HepG2 (cell line): ENCODE measurements around the gene THOC6. TPM values are rescaled to one million over a fixed set of nuclear protein-coding genes. Genes with fewer than 3 reads are reported as not detected.

Source experiments
- ATF3 ChIP-seq: sonication (generic); formaldehyde crosslinking; IDR thresholded peaks from 2 replicates; pipeline ENCODE4 v1.4.0; 2020; ENCODE audit warnings: missing genetic modification reagents
- CHCHD3 ChIP-seq: sonication (generic); formaldehyde crosslinking; IDR thresholded peaks from 2 replicates; pipeline ENCODE4 v1.8.0; 2022; ENCODE audit warnings: mild to moderate bottlenecking, missing genetic modification reagents, moderate library complexity
- FOXP4 ChIP-seq: sonication (generic); formaldehyde crosslinking; IDR thresholded peaks from 2 replicates; pipeline ENCODE4 v1.4.0; 2020; ENCODE audit warnings: missing genetic modification reagents
- MAF1 ChIP-seq: sonication (generic); formaldehyde crosslinking; IDR thresholded peaks from 2 replicates; pipeline ENCODE4 v1.5.0; 2020; ENCODE audit warnings: missing genetic modification reagents, borderline replicate concordance
- POLR2G ChIP-seq: fragments of 200-400 bp; formaldehyde crosslinking; IDR thresholded peaks from 2 replicates; pipeline ENCODE4 v1.6.1; 2018; ENCODE audit warnings: mild to moderate bottlenecking, low read depth, low read length, moderate library complexity
- XRCC5 ChIP-seq: fragments of 200-400 bp; formaldehyde crosslinking; optimal IDR thresholded peaks from 2 replicates; pipeline ENCODE3; 2017; ENCODE audit warnings: mild to moderate bottlenecking, low read length
- ZBTB49 ChIP-seq: sonication (generic); formaldehyde crosslinking; IDR thresholded peaks from 2 replicates; pipeline ENCODE4 v1.4.0; 2020; ENCODE audit warnings: missing genetic modification reagents, borderline replicate concordance
- ZBTB8A ChIP-seq: sonication (generic); formaldehyde crosslinking; IDR thresholded peaks from 2 replicates; pipeline ENCODE4 v1.4.0; 2020; ENCODE audit warnings: mild to moderate bottlenecking, low read depth, missing genetic modification reagents, borderline replicate concordance
- ZIK1 ChIP-seq: sonication (generic); formaldehyde crosslinking; IDR thresholded peaks from 2 replicates; pipeline ENCODE4 v1.5.0; 2020; ENCODE audit warnings: mild to moderate bottlenecking, low read depth, missing genetic modification reagents, borderline replicate concordance
- ZNF414 ChIP-seq: sonication (generic); formaldehyde crosslinking; IDR thresholded peaks from 2 replicates; pipeline ENCODE4 v1.5.0; 2020; ENCODE audit warnings: missing genetic modification reagents
- ZNF431 ChIP-seq: sonication (generic); formaldehyde crosslinking; IDR thresholded peaks from 2 replicates; pipeline ENCODE4 v1.9.0; 2022; ENCODE audit warnings: missing genetic modification reagents, low read depth, mild to moderate bottlenecking, borderline replicate concordance
- ZNF468 ChIP-seq: sonication (generic); formaldehyde crosslinking; IDR thresholded peaks from 2 replicates; pipeline ENCODE4 v1.8.0; 2022; ENCODE audit warnings: mild to moderate bottlenecking, moderate library complexity, missing genetic modification reagents
- polyA plus RNA-seq, 8 experiments: library from polyadenylated mRNA; depleted of rRNA in 3 of 8; stranded (reverse) in 7 of 8; unstranded in 1 of 8; fragments of >200 nt; fragmentation: Illumina TruSeq in 4 of 8; extraction: Trizol in 4 of 8; gene quantifications; 2 replicates each; pipeline versions ENCODE4 v1.2.1 to v1.2.3, GENCODE V29; 2011 to 2016; ENCODE audit warnings: low read depth in 4 of 8, missing spikeins in 1 of 8, mixed read lengths in 1 of 8; ENCODE audit not compliant: insufficient read depth in 1 of 8
- total RNA-seq, 5 experiments: library from RNA; depleted of rRNA; stranded (reverse); fragments of >200 nt; fragmentation: Illumina TruSeq; extraction: Trizol; gene quantifications; 2 replicates each; pipeline ENCODE4 v1.2.3, GENCODE V29; 2016; ENCODE audit warnings: low read depth in 1 of 5
- TF ChIP-seq, protein P1 (sequence below): sonication (generic); formaldehyde crosslinking; IDR thresholded peaks from 2 replicates; pipeline ENCODE4 v1.5.1; 2020; ENCODE audit warnings: mild to moderate bottlenecking, missing genetic modification reagents, borderline replicate concordance
- TF ChIP-seq, protein P2 (sequence below): sonication (generic); formaldehyde crosslinking; IDR thresholded peaks from 2 replicates; pipeline ENCODE4 v1.5.0; 2020; ENCODE audit warnings: mild to moderate bottlenecking, missing genetic modification reagents

The THOC6 gene
- total and polyA plus RNA-seq, 2 of the 13 experiments (the other 11 are each of a cell fraction or from before 2014, with no cell fraction given): 32.1 to 37.0 TPM

GRCh38 chr16:3059041-3059722 lies 35.3 kb downstream of the THOC6 start (continued):
- TF ChIP-seq ZNF414 (CRISPR knock-in tag) (no peak), MAF1 (0 out of 2 replicates have a peak, but pooled peaks have one; percentile 24), CHCHD3 (no peak), ZBTB8A (CRISPR knock-in tag) (no peak), XRCC5 (peak; percentile 25), ZNF431 (CRISPR knock-in tag) (0 out of 2 replicates have a peak, but pooled peaks have one; percentile 79), FOXP4 (CRISPR knock-in tag) (0 out of 2 replicates have a peak, but pooled peaks have one; percentile 21), ZBTB49 (CRISPR knock-in tag) (no peak), POLR2G (peak; percentile 72), ATF3 (CRISPR knock-in tag) (no peak), ZNF468 (0 out of 2 replicates have a peak, but pooled peaks have one; percentile 54), ZIK1 (CRISPR knock-in tag) (no peak; the same call in 1 of the 2 replicates)
- TF ChIP-seq, protein P1, sequence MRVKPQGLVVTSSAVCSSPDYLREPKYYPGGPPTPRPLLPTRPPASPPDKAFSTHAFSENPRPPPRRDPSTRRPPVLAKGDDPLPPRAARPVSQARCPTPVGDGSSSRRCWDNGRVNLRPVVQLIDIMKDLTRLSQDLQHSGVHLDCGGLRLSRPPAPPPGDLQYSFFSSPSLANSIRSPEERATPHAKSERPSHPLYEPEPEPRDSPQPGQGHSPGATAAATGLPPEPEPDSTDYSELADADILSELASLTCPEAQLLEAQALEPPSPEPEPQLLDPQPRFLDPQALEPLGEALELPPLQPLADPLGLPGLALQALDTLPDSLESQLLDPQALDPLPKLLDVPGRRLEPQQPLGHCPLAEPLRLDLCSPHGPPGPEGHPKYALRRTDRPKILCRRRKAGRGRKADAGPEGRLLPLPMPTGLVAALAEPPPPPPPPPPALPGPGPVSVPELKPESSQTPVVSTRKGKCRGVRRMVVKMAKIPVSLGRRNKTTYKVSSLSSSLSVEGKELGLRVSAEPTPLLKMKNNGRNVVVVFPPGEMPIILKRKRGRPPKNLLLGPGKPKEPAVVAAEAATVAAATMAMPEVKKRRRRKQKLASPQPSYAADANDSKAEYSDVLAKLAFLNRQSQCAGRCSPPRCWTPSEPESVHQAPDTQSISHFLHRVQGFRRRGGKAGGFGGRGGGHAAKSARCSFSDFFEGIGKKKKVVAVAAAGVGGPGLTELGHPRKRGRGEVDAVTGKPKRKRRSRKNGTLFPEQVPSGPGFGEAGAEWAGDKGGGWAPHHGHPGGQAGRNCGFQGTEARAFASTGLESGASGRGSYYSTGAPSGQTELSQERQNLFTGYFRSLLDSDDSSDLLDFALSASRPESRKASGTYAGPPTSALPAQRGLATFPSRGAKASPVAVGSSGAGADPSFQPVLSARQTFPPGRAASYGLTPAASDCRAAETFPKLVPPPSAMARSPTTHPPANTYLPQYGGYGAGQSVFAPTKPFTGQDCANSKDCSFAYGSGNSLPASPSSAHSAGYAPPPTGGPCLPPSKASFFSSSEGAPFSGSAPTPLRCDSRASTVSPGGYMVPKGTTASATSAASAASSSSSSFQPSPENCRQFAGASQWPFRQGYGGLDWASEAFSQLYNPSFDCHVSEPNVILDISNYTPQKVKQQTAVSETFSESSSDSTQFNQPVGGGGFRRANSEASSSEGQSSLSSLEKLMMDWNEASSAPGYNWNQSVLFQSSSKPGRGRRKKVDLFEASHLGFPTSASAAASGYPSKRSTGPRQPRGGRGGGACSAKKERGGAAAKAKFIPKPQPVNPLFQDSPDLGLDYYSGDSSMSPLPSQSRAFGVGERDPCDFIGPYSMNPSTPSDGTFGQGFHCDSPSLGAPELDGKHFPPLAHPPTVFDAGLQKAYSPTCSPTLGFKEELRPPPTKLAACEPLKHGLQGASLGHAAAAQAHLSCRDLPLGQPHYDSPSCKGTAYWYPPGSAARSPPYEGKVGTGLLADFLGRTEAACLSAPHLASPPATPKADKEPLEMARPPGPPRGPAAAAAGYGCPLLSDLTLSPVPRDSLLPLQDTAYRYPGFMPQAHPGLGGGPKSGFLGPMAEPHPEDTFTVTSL (CRISPR knock-in tag): no peak
- TF ChIP-seq, protein P2, sequence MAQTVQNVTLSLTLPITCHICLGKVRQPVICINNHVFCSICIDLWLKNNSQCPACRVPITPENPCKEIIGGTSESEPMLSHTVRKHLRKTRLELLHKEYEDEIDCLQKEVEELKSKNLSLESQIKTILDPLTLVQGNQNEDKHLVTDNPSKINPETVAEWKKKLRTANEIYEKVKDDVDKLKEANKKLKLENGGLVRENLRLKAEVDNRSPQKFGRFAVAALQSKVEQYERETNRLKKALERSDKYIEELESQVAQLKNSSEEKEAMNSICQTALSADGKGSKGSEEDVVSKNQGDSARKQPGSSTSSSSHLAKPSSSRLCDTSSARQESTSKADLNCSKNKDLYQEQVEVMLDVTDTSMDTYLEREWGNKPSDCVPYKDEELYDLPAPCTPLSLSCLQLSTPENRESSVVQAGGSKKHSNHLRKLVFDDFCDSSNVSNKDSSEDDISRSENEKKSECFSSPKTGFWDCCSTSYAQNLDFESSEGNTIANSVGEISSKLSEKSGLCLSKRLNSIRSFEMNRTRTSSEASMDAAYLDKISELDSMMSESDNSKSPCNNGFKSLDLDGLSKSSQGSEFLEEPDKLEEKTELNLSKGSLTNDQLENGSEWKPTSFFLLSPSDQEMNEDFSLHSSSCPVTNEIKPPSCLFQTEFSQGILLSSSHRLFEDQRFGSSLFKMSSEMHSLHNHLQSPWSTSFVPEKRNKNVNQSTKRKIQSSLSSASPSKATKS (CRISPR knock-in tag): no peak
